Cortex of kidney (tissue), 1 donor: ENCODE measurements around the gene ANKRD28.
"Not testable (repeated sequence)": the region's sequence is repeated elsewhere in the genome, so short reads cannot be mapped to it uniquely, and the experiment has no call there.

ENCODE experiments used
- DNase-seq: peaks from one replicate; lab custom pipeline; 2025; lab: John Stamatoyannopoulos, UW

Gene ANKRD28

DNA sequence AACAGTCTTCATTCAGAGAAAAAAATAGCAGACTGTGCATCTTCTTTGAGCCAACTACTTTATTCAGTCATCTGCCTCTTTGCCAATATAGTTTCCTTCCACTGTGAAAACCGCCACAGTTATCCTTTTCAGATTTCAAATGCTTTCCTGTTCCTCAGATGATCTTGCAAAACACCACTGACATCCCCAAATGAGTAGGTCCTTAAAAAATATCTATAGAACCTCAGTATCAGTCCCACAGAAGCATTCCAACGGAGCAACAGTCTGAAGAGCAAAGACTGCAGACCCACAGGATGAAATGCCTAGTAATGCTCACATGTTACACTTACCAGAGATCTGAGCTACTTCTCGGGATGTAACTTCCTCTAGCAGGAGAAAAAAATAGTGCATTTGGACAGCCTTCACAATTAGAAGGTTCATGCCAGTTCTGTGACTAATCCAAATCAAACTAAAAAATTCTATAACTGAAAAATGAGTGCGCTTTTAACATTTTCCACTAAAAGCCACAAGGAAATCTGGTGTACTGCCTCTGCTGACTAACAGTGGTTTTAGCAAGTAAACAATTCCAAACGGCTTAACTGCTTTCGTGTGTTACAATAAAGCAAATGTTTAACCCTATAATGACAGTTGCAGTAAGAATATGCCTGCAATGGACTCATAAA, at the start of gene ANKRD28:
Gene ANKRD28 (minus strand): TSS at position 338 of the 662 bp plus-strand sequence. CDS start 1,458 bp downstream, outside the sequence.
- no peak for DNase-seq

DNA sequence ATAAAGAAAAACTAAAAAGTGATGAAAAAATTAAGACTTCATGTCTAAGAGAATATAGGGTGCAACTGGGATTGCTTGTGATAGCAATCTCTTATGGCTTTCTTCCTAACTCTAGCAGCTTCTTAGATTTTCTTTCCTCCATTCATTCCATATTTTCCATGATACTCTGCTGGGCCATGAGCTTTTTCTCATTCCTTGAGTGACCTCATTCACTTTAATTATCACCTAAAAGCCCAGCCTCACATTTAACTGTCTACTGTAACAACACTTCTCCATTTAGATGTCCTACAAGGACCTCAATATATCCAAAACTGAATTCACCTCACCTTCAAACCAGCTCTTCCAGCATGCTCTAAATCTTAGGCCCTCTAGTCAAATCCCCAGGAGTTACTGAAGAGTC, 49.5 kb upstream of the ANKRD28 start:
- DNase-seq: no peak

DNA sequence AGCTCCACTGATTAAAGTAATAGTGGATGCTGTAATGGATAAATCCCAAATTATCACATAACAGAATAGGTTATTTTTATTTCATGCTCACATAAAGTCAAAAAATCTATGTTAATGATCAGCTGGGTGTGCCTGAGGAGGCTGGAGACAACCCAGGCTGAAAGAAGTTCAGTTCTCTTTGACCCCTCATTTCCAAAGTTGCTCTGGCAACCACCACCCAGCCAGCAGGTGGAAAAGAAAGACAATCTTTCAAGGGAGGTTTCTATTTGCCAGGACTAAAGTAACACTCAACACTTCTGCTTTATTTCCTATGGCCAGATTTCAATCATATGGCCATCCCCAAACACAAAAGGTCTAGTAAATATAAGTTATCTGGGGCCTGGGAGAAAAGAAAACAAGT, 48.8 kb upstream of the ANKRD28 start:
- no peak for DNase-seq

DNA sequence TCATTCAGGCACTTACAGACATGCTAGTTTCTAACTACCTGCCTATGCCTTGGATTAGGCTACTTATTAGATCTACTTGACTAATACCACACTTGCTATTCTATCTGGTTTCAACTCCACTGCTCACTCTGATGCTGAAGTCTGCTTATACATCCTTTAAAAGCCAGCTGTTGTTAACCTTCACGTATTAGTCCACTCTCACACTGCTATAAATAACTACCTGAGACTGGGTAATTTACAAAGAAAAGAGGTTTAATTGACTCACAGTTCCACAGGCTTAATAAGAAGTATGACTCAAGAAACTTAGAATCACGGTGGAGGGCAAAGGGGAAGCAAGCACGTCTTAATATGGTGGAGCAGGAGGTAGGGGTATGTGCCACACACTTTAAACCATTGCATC, 47.7 kb upstream of the ANKRD28 start:
- DNase-seq: no peak

DNA sequence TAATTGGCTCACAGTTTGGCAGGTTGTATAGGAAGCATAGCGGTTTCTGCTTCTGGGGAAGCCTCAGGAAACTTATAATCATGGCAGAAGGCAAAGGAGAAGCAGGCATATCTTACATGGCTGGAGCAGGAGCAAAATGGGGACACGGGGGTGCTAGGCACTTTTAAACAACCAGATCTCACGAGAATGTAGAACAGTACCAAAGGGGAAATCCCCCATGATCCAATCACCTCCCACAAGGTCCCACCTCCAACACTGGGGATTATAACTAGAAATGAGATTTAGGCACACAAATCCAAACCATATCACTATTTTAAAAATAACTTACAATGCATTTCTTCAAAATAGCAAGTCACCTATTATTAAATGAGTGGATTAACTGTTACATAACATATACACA, 47.1 kb upstream of the ANKRD28 start:
- DNase-seq: no peak

DNA sequence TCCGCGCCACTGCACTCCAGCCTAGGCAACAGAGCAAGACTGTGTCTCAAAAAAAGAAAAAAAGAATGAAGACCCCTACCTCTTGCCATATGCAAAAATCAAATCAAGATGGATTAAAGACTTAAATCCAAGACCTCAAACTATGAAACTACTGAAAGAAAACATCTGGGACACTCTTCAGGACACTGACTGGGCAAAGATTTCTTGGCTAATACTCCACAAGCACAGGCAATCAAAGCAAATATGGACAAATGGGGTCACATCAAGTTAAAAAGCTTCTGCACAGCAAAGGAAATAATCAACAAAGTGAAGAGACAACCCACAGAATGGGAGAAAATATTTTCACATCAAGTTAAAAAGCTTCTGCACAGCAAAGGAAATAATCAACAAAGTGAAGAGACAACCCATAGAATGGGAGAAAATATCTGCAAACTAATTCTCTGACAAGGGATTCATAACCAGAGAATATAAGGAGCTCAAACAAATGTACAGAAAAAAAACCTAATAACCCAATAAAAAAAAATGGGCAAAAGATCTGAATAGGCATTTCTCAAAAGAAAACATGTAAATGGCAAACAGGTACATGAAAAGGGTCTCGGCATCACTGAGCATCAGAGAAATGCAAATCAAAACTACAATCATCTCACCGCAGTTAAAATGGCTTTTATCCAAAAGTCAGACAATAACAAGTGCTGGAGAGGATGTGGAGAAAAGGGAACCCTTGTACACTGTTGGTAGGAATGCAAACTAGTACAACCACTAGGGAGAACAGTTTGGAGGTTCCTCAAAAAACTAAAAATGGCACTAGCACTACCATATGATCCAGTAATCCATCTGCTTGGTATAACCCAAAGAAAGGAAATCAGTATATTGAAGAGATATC, 43.6 kb upstream of the ANKRD28 start:
- not testable (repeated sequence) for DNase-seq

DNA sequence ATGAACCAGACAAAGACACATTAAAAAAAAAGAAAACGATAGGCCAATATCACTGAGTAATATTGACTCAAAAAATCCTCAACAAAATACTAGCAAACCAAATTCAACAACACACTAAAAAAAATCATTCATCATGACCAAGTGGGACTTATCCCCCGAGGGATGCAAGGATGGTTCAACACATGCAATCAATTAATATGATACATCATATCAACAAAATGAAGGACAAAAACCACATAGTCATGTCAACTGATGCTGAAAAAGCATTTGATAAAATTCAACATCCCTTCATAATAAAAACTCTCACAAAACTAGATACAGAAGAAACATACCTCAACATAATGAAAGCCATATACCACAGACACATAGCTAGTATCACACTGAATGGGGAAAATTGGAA, 41.8 kb upstream of the ANKRD28 start:
- no peak for DNase-seq

DNA sequence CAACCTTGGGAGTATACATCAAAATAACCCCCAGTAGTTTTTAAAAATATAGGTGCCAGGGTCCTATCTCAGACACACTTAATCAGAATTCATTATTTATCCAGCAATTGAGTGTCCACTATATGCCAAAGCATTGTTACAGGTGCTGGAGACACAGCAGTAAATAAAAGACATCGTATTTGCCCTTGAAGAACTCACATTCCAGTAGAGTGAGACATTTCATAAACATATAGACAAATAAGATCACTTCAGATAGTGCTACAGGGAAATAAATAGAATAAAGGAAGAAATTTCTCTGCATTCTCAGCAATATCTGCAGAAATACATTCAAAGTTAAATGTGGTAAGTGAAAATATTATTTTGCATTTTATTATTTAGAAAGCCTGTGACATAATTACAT, 34.1 kb upstream of the ANKRD28 start:
- DNase-seq: no peak

DNA sequence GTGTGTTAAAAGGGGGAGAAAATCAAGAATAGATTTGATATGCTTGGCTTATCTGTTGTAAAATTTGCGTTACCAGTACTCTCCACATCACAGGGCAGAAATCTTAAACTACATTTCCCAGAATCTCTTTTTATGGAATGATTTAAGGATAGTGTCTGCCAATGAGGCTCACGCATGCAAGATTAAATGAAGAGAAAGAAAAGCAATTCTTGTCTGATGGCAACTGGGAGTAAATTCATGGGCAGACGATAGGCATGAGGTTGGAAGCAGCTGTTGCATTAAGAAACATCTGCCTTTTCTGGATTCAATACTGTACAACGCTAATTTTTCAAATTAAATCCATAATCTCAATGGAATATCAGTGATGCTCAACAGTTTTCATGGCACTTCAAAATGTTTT, 27.2 kb upstream of the ANKRD28 start:
- DNase-seq: no peak

DNA sequence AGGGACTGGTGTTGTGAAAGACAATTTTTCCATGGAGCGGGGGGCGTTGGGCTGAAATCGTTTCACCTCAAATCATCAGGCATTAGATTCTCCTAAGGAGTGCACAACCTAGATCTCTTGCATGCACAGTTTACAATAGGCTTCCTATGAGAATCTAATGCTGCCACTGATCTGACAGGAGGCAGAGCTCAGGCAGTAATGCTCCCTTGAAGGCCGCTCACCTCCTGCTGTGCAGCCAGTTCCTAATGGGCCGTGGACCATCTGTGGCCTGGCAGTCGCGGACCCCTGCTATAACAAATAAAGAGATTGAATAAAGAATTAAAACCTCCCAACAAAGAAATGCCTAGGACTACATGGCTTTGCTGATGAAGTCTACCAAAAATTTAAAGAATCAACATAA, 25.3 kb upstream of the ANKRD28 start:
- no peak for DNase-seq

DNA sequence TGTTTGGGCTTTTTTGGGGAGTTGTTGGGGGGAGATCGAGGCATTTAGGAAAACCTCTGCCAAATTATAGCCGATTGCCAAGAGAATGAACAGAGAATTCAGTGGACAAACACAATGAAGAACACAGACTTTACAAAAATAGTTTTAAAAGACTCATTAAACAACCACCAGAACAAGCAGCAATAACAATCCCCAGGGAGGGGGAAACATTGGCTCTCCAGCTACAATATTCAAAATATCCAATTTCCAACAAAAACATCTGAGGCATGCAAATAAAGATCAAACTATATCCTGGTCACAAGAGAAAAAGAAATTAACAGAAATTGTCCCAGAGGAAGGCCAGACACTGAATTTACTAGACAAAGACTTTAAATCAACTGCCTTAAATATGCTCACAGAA, 24.5 kb upstream of the ANKRD28 start:
- DNase-seq: no peak

DNA sequence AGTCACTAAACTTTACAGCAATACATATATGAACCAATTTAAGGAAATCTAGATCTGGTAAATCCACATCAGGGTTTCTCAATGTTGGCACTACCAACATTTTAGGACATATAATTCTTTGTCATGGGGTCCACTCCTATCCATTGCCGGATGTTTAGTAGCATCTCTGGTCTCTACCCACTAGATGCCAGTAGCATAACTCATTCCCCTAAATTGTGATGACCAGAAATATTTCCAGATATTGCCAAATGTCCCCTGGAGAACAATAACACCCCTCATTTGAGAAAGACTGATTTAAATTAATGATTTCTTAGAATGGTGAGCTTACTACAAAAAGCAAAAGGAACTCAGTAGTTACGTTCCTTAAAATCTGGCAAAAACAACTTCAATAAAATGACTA, 23.1 kb upstream of the ANKRD28 start:
- no peak for DNase-seq

DNA sequence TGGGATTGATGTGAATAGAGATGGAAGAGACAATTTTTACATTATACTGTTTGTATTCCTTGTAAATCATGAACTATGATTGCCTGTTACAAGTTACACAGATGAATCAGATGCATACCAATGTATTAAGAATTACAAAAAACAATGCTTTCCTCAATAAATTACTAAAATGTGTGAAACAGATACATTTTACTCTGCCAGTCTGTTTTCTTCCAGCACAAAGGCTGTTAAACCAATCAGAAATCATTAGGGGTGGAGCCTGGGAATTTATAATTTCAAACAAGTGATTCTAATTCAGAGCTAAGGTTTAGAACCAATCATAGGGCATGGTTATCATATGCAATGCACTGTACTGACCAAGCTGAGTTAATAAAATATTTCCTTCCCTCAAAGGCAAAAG, 21.8 kb upstream of the ANKRD28 start:
- DNase-seq: no peak

DNA sequence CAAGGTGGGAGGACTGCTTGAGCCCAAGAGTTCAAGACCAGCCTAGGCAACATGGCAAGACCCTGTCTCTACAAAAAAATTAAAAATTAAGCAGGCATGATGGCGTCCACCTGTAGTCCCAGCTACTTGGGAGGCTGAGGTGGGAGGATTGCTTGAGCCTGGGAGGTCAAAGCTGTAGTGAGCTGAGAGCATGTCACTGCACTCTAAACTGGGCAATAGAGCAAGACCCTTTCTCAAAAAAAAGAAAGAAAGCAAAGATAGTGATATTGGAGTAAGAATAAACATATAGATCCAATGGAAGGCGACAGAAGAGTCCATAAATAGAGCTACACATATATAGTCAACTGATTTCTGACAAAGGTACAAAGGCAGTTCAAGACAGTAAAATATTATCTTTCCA, 21.3 kb upstream of the ANKRD28 start:
- DNase-seq: no peak

DNA sequence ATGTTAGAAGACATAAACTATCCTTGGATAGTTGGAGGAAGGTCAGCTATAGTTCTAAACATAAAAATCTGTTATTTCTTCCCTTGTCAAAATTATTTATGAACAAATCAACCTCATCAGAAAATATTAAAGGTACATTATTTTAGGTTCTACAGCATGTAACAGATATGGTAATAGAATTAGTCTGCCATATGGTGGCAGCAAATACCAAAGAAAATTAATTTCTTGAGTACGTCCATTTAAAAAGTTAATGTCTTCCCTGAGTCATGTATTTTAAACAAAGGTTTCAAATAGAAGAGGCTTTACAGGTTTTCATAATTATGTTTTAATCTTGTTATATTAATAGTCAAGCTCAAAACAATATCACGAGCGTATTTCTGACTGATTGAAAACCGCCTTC, 17.9 kb upstream of the ANKRD28 start:
- DNase-seq: no peak

DNA sequence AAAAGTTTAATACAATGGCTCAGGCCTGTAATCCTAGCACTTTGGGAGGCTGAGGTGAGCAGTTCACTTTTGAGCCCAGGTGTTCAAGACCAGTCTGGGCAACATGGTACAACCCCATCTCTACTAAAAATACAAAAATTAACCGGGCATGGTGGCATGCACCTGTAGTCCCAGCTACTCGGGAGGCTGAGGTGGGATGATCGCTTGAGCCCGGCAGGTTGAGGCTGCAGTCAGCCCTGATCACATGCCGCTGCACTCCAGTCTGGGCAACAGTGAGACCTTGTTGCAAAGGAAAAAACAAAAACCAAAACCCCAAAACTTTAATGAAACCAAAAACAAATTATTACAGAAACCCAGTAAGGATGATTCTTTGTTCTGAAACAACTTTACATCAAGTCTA, 15.3 kb upstream of the ANKRD28 start:
- not testable (repeated sequence) for DNase-seq

DNA sequence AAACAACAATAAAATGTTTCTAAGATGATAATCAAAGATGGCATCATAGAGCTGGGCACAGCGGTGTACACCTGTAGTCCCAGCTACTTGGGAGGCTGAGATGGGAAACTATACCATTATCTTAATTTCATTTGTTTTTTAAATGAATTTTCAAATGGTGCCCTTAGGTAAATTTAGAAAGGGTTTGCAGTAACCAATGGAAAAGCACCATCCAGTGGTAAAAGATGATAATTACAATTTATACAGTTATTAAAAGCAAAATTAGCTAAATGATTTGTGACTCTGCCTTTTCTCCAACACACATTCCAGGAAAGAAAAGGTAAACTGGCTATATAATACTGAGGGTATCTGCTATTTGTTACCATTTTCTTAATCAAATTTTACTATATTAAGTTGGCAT, 14.4 kb upstream of the ANKRD28 start:
- DNase-seq: no peak

DNA sequence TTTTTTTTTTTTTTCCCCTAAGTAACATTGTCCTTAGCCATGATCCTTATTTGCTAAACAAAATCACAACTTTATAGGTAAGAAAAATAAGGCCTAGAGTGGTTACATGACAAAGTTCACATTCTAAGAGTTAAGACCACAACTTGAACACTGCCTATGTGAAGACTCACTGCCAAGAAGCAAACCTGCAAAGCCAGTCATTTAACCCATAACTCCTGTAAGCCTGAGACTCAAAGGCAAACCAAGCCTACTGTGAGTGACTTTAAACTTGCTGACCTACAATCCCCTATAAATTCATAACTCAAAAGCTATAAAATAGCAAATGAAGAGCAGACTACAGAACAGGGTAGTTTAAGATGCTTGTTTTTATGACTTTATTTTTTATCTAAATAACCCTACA, 12.9 kb upstream of the ANKRD28 start:
- DNase-seq: no peak

DNA sequence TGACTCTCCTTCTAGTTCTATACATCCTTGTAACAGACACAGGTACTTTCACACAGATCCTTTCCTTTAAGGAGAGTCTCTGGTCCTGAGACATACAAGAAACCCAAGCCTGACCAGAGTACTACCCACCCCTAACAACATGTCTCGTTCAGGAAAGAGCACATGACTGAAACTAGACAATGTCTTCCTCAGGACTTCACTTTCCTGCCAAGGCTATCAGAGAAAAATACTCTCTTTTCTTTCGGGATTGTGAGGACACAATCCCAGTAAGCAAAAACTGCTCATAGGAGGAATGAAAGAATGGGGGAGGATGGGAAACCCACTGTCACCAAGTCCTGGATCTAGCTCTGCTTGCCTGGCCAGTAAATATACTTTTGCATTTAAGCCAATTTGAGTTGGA, 11.5 kb upstream of the ANKRD28 start:
- DNase-seq: no peak

DNA sequence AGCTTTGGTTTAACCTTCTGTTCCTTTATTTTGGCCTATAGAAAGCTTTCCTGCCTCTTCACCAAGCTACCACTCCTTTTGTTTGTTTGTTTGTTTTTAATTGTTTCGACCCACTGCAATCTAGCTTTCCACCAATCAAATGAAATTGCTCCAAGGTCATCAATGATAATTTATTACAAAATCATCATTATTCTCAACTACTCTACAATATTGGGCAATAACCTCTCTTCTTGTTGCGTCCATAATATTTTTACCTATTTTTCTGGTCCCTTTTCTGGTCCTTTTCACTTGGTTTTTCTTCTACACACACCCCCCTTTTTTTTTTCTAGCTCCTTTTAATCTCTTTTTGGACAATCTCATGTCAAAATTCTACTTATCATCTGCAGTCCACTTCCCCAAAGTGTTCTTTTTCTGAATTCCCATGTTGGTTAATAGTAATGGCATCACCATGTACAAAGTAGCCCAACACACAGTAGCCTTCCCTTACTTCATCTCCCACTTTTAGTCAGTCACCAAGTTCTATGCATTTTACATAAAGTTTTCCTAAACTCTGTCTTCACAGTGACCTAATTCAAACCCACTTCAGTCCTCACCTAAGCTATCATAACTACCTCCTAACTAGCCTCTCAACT, 11.0 kb upstream of the ANKRD28 start:
- DNase-seq: no peak

DNA sequence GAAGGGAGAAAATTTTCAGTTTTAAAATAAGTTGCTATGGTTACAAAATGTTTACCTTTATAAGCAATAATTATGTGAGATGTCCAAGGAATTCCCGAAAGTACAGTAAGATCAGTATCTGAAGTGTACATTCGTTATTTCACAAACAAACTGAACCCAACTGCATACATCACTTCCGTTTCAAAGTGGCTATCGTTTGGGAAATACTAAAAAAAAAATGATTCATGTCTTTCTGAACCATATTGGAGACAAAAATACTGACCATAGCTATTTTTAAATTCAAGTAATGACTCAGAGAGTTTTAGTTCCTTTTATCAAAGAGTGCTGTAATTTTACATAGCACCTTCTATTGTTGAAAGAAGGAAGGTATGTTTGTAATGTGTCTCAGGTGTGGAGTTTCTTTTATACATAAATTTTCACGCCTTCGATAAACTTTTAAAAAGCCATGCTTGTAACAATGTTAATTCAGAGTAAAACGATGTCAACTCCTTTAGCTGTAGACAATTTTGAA, 8.0 kb upstream of the ANKRD28 start:
- no peak for DNase-seq

DNA sequence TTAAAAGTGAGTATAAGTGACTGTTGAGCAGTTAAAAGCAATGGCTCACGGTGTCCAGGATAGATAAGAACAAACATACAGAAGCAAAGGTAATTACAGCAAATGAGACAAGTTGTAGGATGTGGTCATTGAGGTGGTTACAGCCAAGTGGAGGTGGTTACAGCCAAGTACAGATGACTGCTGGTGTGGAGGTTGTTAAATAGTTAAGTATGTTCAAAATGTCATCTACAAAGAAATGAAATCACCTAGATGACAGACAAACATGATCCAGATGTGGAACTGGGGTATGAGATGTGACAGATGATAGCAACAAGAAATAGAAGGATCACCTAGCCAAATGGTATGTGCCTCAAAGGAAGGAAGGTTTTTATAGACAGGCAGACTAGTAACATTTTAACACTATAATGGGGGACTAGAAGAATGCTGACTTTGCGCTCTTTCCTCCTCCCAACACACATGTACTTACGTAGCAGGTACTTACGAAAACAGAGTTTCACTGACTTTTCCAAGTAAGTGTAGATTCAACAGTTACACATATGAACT, 6.8 kb upstream of the ANKRD28 start:
- no peak for DNase-seq

DNA sequence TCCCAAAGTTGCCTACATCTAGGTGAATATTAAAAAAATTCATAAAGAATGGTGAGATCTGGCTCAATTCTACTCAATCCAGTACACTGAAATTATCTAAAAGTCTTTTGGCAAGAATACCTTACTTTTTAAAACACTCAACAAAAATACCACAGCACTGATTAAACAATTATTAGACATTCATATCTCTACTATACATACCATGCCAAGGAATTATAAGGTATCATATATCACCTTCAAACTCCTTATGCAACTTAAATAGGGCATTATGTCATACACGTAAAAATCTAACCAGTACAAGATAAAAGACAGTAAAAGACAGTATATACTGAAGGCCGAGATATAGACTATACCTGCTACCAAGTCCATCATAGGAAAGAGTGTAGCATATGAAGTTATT, 6.1 kb upstream of the ANKRD28 start:
- DNase-seq: no peak
